Islet precursor cell (in vitro differentiated cells): ENCODE data around the gene KRT39.
"Not testable (repeated sequence)": the region's sequence is repeated elsewhere in the genome, so short reads cannot be mapped to it uniquely, and the experiment has no call there.

ENCODE experiments used
- DNase-seq: peaks from one replicate; pipeline ENCODE4 v3.0.0-alpha.2; 2018

The KRT39 gene

DNA sequence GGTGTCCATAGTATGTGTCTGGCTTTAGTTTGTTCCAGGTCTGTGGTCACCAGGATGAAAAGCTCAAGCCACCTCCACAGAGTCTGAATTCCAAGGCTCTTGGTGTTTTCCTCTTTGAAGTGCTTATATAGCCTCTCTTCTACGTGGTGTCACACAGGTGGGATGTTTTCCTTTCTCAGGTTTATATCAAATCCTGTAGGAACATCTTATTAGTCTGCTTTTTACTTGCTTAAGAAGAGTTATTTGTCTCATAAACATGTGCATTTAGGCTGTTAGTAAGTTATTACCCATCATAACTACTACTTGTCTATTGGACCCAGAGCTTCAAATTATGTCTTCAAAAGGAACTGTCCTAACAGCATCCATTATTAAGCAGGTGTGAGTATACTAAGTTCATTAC, at the start of gene KRT39:
Gene KRT39, minus strand, starts transcription at position 101 of the 400 bp plus-strand sequence. Its CDS starts 92 bp downstream, at position 9.
- no peak for DNase-seq

DNA sequence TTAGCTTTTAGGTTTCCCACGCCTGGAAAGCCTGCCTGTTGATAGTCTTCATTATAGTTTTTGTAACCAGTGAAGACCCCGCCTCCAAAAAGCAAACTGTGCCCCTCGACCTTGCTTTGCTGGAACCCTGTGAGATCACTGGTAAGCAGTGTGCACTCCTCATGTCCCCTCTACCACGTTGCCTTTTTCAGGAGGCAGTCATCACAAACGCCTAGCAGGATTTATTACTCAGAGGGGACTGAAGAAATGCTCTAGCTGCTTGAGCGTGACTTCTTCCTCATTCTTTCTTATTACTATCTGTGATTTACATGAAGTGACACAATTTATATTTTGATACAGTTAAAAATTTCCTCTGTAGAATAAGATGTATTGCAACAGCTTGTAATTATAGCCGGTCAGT, 48.7 kb upstream of the KRT39 start:
- DNase-seq: no peak

DNA sequence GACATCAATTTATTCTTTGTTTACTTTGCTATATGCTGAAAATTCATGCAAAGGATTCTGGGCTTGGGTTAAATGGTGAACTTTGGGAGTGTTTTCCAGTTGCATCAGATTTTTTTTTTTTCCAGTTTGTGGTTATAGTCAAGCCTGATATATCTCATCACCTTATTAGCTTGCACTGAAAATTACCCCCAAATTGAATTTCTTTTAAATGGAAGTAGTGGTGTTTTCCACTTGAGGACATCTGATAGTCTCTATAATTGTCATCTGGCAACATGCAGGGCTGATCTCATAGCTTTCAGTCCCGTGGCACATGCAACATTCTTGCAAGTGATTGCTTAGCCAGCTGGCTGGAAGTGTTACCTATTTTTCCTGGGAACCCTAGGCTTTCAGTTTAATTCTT, 46.9 kb upstream of the KRT39 start:
- DNase-seq: no peak

DNA sequence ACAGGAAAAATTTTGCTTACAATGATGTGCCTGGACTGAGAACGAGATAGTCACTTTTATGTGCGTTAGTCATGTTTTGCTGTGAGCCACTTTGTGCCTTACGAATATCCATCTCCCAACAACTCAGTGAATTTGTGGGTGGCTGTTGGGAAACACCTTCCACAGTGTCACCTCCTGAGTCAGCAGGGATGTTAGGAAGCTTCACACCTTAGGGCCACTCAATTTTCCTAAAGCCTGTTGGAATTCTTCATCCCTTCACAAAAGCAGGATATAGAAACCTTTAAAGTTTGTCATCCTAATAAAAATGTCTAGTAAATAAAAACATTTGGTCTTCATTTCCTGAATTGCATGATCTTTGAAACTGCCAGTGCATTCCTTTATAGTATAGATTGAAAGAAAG, 46.4 kb upstream of the KRT39 start:
- DNase-seq: no peak

DNA sequence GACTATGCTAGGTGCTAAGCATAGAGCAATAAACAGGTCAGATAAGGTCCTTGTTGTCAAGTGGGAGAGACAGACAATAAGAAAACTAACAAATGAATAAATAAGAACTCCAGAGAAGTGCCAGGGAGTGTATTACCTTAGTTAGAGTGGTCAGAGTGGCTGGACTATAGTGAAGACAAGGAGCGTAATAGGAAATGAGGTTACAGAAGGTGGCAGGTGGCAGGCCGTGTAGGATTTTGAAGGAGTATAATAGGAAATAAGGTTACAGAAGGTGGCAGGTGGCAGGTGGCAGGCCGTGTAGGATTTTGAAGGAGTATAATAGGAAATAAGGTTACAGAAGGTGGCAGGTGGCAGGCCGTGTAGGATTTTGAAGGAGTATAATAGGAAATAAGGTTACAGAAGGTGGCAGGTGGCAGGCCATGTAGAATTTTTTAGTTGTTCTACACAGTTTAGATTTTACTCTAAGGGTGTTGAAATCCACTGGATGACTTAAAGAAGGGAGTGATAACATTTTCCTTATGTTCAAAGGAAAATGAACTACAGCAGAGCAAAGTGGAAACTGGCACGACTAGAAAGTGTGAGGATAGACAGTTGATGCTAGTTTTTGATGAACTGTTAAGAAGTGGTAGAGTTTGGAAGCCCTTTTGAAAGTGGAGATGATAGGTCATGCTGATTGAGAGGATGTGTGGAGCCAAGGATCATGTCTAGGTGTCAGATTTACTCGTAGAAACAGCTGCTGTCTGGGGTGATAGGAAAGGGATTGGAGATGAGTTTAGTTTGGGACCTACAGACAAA, 45.8 kb upstream of the KRT39 start:
- DNase-seq: no peak

DNA sequence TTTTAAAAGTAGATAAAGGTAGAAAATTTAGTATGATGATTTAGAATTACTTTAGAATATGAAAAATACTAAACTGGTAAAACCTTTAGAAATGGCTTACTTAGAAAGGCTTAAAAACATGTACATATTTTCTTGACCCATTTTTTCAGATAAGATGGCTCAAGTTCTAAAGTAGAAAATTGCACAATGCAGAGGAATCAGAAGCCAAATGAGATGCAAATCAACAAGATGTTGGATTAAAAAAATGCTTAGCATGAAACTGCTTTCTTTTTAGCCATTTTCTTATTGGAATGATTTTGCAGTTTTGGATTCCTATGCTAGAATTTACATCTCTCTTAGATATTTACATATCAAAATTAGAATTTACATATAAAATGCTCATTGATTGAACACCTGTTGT, 43.7 kb upstream of the KRT39 start:
- no peak for DNase-seq

DNA sequence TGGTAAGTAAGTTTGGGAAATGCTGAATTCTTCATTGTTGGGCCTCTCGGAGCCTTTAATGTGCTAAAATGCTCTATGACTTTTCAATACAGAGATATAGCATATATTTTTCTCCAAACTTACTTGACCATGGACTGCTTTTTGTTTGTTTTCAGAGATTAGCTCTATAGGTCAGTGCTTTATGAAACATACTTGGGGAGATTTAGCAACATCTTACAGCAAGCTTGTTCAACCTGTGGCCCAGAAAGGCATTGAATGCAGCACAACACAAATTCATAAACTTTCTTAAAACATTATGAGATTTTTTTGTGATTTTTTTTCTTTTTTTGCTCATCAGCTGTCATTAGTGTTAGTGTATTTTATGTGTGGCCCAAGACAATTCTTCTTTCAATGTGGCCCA, 43.2 kb upstream of the KRT39 start:
- DNase-seq: no peak

DNA sequence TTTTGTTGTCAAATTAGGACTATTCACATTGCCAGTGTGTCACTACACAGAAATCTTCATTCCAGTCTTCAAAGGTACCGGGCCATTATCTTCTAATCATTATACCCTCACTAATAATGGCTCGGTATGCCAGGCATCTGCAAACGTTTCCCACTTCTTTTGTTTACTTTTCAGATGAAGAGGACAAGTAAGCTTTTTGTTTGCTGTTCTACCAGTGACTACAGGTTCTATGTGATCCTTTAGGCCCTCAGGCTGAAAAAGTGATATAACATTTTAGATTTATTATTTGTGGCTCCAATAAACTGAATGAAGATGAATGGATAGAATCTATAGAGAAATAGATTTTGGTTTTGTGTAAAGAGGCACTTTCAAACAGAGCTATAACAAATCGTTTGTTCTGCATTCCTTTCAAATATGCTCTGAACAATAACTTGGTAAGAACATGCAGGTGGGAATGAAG, 42.6 kb upstream of the KRT39 start:
- DNase-seq: peak; percentile 84

DNA sequence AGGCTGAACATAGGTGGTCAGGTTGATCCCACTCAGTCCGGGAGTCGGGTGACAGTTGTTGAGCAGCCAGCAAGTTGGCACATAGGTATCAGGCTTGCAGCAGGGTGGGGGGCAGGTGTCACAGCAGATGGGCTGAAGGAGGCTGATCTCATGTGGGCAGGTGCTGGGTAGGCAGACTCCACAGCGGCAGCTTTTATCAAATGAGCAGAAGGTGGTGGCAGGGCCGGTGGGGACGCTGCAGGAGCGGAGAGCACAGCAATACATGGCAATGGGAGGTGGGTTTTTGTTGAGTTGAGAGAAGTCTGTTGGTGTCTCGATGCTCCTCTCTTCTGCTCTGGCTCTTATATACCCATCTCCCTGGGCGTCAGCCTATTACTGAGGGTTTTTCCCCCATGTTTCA, 42.1 kb upstream of the KRT39 start, which contains the start of gene KRTAP3-1:
Gene KRTAP3-1, minus strand, starts transcription at position 318 of the 400 bp plus-strand sequence. Its CDS starts 54 bp downstream, at position 264.
- DNase-seq: peak; percentile 73

DNA sequence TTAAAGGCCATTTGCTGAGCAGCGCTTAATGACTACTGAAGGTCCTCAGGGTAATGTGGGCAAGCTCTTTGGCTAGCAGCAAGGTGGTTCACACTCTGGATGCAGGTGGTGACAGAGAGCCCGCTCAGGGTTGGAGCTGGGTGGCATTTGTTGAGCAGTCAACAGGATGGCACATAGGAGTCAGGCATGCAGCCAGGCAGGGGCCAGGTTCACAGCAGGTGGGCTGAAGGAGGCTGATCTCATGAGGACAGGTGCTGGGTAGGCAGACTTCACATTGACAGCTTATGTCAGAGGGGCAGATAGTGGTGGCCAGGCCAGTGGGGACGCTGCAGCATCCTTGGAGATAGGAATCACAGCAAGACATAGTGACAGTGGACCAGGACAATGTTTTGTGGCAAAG, 37.6 kb upstream of the KRT39 start:
- no peak for DNase-seq

DNA sequence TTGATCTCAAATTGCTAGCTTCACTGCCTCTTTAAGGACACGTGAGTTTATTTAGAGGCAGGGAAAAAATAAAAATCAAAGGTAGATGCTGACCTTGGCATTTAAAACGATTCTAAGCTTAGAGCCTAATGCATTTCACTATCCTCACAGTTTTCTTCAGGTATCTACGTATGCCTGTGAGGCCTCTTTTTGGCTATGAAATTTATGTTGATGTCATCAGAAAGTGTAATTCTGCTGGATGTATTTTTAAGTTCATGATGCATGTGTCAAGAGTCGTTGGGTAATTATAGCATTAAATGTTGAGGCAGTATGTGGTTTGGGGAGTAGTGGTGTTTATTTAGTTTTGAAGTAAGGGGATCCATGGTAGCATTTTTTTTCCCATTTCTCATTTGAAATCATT, 37.2 kb upstream of the KRT39 start:
- no peak for DNase-seq

DNA sequence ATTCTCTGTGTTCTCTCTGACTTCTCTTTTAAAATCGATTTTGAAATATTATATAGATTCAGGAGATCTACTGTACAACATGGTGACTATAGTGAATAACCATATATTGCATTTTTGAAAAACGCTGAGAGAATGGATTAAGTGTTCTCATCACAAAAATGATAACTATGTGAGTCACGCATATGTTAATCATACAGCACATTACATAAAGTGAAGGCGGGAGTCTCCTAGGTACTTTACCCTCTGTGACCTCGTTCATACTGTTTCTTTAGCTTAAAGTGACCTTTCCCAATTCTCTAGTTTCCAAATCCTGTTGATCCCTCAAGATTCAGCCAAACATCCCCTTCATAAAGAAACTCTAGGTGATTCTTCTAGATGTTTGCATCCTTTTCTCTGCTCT, 36.1 kb upstream of the KRT39 start:
- DNase-seq: no peak

DNA sequence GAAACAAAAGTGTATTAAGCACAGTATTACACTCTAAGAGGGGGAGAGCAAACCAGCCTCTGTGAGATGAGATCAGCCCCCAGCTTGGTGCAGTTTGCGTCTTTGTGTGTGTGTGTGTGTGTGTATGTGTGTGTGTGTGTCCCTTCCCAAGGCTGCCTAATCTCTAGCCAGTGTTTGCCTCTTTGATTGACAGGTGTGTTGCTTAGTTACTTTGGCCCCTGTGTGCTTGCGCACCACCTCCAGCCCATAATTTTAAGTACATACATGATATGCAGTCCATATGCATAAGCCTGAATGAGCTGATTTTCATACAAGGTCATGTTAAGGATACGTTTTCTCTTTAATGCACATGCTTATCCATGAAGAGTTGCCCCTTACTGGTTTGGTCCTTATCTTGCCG, 35.0 kb upstream of the KRT39 start:
- DNase-seq: no peak

DNA sequence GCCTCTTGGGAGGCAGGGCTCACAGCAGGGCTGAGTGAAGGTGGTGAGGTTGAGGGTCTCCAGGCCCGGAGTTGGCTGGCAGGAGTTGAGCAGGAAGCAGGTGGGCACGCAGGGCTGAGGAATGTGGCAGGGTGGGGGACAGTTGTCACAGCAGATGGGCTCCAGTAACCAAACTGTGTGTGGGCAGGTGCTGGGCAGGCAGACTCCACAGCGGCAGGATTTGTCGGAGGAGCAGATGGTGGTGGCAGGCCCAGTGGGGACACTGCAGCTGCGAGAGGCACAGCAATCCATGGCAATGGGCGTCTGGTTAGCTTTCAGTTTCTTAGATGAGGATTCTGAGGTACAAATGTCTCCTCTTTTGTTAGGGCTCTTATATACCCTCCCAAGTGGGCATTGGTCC, 32.8 kb upstream of the KRT39 start, which contains the start of gene KRTAP3-2:
Gene KRTAP3-2, minus strand, starts transcription at position 344 of the 400 bp plus-strand sequence. Its CDS starts 53 bp downstream, at position 291.
- not testable (repeated sequence) for DNase-seq

DNA sequence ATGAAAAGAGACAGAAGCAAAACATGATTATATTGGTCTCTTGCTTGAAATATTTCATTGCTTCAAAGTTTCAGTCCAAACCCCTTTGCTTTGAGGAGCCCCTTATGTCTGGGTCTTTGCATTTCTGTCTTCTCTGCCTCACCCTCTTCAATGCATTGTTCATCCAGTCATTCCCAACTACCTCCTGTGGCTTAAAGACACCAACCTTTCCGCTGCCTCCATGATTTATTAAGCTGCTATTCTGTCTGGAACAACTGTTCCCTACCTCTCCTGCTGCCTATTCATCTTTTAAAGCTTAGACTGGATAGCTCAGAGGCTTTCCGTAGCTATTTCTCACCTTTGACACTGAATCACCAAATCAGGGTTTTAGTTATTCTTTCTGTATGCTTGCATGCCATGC, 30.6 kb upstream of the KRT39 start:
- no peak for DNase-seq

DNA sequence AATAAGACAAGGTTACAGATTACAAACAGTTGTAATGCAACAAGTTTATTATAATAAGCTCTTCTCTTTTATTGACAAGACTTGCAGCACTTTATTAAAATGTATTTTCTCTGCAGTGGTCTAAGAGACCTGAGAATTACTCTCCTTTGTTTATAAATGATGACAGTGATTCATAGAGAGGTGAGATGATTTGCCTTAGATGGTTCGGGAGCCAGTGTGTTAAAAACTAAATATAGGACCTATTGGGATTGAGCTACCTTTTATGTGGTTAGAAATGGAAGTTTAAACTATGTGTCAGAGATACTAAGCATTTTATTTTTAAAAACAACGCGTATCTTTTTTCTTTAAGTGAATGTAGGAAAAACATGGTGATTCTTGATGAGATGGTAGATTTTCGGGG, 30.1 kb upstream of the KRT39 start:
- no peak for DNase-seq

DNA sequence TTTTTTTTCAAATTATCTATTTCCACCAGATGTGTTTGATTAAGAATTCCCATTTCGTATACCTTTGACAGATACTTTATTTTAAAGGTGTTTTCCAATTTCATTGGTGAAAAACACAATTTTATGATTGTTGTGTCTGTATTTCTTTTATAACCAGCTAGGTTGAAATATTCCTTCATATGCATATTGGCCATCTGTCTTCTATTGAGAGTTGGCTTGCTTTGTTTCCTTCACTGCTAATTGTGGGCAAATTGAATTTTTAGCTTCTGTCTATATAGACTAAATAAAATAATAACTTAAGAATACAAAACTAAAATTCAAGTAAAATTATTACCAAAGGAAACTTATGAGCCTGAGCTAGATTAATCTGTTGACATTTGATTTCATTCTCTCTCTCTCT, 28.4 kb upstream of the KRT39 start:
- DNase-seq: no peak

DNA sequence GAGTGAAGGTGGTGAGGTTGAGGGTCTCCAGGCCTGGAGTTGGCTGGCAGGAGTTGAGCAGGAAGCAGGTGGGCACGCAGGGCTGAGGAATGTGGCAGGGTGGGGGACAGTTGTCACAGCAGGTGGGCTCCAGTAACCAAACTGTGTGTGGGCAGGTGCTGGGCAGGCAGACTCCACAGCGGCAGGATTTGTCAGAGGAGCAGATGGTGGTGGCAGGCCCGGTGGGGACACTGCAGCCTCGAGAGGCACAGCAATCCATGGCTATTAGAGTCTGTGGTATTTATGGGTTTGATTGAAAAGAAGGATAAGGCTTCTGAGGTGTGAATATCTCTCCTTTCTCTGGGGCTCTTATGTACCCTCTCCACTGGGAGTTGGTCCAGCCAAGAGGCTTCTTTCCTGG, 27.1 kb upstream of the KRT39 start, which contains the start of gene KRTAP3-3:
Gene KRTAP3-3, minus strand, starts transcription at position 326 of the 400 bp plus-strand sequence. Its CDS starts 67 bp downstream, at position 259.
- no peak for DNase-seq

DNA sequence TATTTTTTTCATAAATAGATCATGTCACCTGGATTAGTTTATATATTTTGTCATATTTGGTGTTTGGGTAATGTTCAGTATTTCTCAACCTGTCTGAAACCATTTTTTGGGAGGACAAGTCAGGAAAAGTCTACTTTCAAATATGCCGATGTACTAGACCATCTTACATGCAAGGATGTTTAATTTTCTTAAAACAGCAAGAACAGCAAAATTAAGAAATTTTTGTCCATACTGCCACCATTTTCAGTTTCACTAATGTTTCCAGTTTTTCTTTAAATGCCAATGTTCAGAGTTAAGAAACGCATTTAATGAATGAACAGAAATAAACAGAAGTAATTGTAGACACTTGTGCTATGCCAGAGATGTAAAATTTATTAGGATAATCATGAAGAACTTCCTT, 26.3 kb upstream of the KRT39 start:
- DNase-seq: no peak

DNA sequence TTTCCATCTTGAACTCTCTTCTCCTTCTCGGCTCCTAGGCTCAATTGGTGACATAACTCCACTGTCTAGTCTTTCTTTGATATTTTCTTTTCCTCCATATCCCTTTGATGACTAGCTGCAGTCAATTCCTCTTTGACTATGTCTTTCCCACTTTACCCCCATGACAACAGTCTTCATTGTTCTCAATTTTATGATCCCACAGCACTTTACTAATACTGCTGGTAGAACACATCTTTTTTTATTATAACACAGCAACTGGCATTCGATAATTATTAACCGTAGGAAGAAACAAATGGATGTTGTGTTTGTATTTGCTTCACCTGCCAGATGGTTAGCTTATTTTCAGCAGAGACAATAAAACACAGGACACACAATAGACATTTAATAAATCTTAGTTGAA, 25.9 kb upstream of the KRT39 start:
- no peak for DNase-seq

DNA sequence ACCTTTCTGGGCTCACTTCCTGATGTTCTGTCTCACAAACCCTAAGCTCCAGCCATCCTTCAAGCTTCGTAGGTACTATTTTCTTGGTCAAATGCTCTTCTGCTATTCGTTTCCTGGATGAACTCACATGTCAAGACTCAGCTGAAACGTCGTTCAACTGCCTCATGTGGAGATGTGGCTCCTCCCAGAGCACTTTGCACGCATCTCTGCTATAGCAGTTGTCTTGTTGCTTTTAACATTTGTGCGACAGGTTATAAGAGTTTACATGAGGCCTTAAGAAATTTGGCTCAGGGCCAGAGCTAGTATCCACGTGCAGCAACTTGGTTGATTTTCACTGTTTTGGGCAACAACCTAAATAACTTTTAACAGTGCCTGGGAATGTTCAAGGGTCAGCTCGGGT, 20.2 kb upstream of the KRT39 start:
- DNase-seq: no peak

DNA sequence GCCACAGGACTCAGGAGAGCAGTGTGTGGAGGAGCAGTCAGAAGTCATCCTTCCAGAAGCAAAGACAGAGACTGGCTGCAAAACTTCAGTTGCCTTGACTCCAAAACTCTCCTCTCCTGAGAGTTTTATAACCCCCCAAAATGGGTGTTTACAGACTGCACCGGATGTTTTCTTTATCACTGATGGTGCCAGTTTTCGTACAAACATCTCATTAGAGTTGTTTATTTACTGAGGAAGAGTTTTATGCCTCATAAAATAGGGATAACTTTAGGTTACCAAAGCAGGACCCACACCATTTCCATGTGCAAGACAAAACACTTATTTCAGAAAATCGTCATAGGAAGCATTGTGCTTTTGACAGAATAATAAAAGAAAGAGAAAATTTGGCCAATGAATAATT, 17.5 kb upstream of the KRT39 start, which contains the start of gene KRT40:
Gene KRT40, minus strand, starts transcription at position 101 of the 400 bp plus-strand sequence. Its CDS starts 53 bp downstream, at position 48.
- no peak for DNase-seq

DNA sequence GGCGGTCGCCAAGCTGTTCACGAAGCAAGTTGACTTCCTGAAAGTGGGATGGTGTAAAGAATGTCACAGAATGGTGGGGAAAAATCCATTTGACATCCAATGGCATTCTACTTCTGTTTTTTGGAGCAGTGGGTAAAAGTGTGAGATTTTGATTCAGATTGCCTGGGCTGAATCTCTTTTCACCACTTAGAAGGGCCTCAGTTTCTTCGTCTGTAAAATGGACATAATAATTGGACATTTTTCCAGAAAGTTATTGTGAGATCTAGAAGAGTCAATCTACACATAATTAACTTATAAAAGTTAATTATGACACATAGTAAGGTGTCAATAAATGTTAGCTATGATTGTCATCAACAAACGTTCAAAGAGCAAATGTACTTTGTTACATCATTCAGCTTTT, 14.4 kb upstream of the KRT39 start:
- no peak for DNase-seq

DNA sequence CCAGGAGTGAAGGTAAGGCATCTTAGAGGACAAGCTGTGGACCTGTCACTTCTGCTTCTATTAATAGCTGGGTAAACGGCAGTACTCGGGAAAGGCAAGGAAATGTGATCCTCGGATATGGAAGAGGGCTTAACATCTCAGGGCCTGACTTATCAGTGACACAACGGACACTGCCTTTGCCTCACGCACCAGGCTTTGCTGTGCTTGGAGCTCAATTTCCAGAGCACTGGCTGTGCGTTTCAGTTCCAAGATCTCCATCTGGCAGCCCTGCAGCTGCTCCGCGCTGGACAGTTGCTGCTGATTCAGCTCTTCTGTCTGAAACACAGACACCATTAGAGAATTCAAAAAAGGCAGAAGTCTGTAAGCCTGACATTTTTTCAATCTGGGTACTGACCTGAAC, 13.8 kb upstream of the KRT39 start:
- DNase-seq: peak; percentile 69

DNA sequence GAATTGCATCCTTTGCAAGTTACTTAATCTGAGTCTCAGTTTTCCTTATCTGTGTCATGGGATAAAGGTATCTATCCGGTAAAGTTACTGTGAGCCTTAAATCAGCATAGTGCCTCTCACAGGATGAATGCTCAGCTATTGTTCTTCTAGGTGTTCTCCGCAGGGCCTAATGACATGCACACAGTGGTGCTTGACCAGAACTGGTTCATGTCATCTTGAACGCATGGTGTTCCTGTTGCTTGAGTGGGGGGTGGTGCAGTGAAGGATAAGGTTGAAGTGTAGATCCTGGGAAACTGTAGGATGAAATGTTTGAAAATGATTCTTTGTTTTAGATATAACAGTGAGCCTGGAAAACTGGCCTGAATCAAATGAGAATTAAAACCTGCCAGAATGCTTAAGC, 13.4 kb upstream of the KRT39 start:
- DNase-seq: no peak
